Psoas muscle (tissue), 8 donors: ENCODE measurements around the gene CBR3. TPM values are rescaled to one million over a fixed set of nuclear protein-coding genes. Genes with fewer than 3 reads are reported as not detected.

ENCODE experiments used
- ATAC-seq, 4 donors: fragments of 200-7000 bp; cut with Tn5 transposase; one replicate each; pipeline ENCODE4 v1.9.1; 2020; ENCODE audit warnings: moderate library complexity in 3 of 4, mild to moderate bottlenecking in 2 of 4
- DNase-seq, 2 donors: peaks; one replicate each; pipeline ENCODE4 v3.0.0-alpha.2; 2020
- H3K27ac ChIP-seq: fragments of 200-600 bp; one replicate; pipeline ENCODE4 v1.8.0; 2022
- H3K27me3 ChIP-seq, 3 donors: fragments of 200-600 bp in 1 of 3; one replicate each; pipeline versions ENCODE4 v1.6.1 to v1.8.0; 2013 to 2022; ENCODE audit warnings: low read length in 2 of 3, mild to moderate bottlenecking in 2 of 3, moderate library complexity in 1 of 3; ENCODE audit not compliant: insufficient read depth in 3 of 3
- H3K36me3 ChIP-seq, 2 donors: fragments of 200-600 bp in 1 of 2; one replicate each; pipeline versions ENCODE4 v1.6.1 to v1.8.0; 2013 to 2022; ENCODE audit warnings: low read depth in 1 of 2, mild to moderate bottlenecking in 1 of 2, moderate library complexity in 1 of 2; ENCODE audit not compliant: insufficient read depth in 1 of 2
- H3K4me1 ChIP-seq: fragments of 200-600 bp; one replicate; pipeline ENCODE4 v1.8.0; 2022
- H3K4me3 ChIP-seq: fragments of 200-600 bp; one replicate; pipeline ENCODE4 v1.8.0; 2022; ENCODE audit warnings: mild to moderate bottlenecking
- H3K9me3 ChIP-seq: fragments of 200-600 bp; one replicate; pipeline ENCODE4 v1.8.0; 2022
- whole genome bisulfite sequencing, 3 donors: extraction: QIAGEN DNeasy Blood & Tissue Kit; methylation state at CpG; one replicate each; pipeline versions ENCODE4 v1.1.6 to v1.1.7; 2013; 5-methylcytosine and 5-hydroxymethylcytosine counted together
- intact Hi-C, 2 donors: fragments of 100-400 bp; cut with DNase I; formaldehyde crosslinking; loops; one replicate each; pipeline versions ENCODE4 v1.11.0 to v1.14.2; 2022
- polyA plus RNA-seq, 3 donors: library from polyadenylated mRNA; stranded (reverse); fragments of 200-250 nt; gene quantifications; one replicate each; pipeline ENCODE4 v1.2.3, GENCODE V29; 2013
- total RNA-seq, 4 donors: library from RNA; stranded (reverse); fragmentation: NEBNext Ultra II Directional in 2 of 4; extraction: Animal tissue kit (Norgen Biotek cat#: 25700) in 2 of 4; gene quantifications; one replicate each; pipeline versions ENCODE4 v1.2.1 to v1.2.4, GENCODE V29; 2021 to 2023
- TF ChIP-seq, protein P1 (sequence below): fragments of 200-600 bp; IDR thresholded peaks from one replicate; pipeline ENCODE4 v1.8.0; 2022; ENCODE audit warnings: antibody characterized with exemption
- donor health status: healthy with polysubstance abuse.
- donor health status: DM: no; HTN: no; CAD: no; lungs with moderate emphysema.
- donor health status: Bipolar disorder and iron deficiency.
- donor health status: healthy.
- donor health status: DM: yes; HTN: yes; CAD: no.
- donor health status: DM: no; HTN: no; CAD: no.
- donor health status: DM: no; HTN: no; CAD: no.
- donor health status: DM: yes; HTN: yes; CAD: no.

CBR3 gene
- total and polyA plus RNA-seq, 7 donors: 0.64 to 1.9 (median 1.4) TPM

DNA sequence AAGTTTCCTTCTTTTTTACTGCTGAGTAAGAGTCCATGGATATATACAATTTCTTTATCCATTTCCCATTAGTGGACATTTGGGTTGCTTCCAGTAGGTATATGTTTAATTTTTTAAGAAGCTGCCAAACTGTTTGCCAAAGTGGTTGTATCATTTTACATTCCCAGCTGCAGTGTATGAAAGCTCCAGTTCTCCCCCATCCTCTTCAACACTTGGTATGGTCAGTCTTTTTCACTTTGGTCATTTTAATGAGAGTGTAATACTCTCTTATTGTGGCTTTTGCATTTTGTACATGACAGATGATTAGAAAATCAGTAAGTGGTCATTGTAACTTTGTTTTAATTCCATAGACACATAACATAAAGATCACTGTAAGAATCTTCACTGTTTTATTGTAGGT is 44.3 kb downstream of the CBR3 start:
- Histone ChIP-seq H3K27me3 (no peaks in the 10 kb centered on the region), H3K4me1 (no peaks in the 10 kb centered on the region), H3K9me3 (peaks cover 3% of the 10 kb centered on the region), H3K27ac (no peak overlapping the region), H3K4me3 (no peak overlapping the region), H3K36me3 (no peaks in the 10 kb centered on the region)
- no peak for ATAC-seq
- DNase-seq: no peak
- TF ChIP-seq, protein P1, sequence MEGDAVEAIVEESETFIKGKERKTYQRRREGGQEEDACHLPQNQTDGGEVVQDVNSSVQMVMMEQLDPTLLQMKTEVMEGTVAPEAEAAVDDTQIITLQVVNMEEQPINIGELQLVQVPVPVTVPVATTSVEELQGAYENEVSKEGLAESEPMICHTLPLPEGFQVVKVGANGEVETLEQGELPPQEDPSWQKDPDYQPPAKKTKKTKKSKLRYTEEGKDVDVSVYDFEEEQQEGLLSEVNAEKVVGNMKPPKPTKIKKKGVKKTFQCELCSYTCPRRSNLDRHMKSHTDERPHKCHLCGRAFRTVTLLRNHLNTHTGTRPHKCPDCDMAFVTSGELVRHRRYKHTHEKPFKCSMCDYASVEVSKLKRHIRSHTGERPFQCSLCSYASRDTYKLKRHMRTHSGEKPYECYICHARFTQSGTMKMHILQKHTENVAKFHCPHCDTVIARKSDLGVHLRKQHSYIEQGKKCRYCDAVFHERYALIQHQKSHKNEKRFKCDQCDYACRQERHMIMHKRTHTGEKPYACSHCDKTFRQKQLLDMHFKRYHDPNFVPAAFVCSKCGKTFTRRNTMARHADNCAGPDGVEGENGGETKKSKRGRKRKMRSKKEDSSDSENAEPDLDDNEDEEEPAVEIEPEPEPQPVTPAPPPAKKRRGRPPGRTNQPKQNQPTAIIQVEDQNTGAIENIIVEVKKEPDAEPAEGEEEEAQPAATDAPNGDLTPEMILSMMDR: no peak
- intact Hi-C loops: no loop called here

DNA sequence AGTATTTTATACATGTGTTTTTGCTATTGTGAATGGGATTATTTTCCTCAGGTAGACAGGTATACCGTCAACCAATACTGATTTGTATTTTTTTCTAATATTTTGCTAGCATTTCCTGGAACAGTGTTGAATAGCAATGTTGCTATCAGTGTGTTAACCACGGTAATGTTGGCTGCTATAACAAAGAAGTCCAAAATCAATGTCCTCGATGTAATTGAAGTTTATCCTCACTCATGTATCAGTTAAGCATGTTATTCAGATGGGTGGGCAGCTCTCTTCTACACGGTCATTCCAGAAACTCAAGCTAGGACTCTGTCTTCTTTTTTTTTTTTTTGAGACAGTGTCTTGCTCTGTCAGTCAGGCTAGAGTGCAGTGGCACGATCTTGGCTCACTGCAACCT is 46.1 kb downstream of the CBR3 start:
- peaks cover 3% of the 10 kb centered on the region for H3K9me3 ChIP-seq
- 95 to 99% (median 95%) methylated on average over 5 of the region's 5 CpGs for WGBS, 3 donors
- TF ChIP-seq, protein P1: no peak
- no peak overlapping the region for H3K27ac ChIP-seq
- intact Hi-C loops: no loop called here
- H3K4me3 ChIP-seq: no peak overlapping the region
- no peak for DNase-seq
- no peaks in the 10 kb centered on the region for H3K27me3 ChIP-seq
- ATAC-seq: no peak
- no peaks in the 10 kb centered on the region for H3K4me1 ChIP-seq
- H3K36me3 ChIP-seq: peaks cover 0 to 3% of the 10 kb centered on the region in 2 donors

DNA sequence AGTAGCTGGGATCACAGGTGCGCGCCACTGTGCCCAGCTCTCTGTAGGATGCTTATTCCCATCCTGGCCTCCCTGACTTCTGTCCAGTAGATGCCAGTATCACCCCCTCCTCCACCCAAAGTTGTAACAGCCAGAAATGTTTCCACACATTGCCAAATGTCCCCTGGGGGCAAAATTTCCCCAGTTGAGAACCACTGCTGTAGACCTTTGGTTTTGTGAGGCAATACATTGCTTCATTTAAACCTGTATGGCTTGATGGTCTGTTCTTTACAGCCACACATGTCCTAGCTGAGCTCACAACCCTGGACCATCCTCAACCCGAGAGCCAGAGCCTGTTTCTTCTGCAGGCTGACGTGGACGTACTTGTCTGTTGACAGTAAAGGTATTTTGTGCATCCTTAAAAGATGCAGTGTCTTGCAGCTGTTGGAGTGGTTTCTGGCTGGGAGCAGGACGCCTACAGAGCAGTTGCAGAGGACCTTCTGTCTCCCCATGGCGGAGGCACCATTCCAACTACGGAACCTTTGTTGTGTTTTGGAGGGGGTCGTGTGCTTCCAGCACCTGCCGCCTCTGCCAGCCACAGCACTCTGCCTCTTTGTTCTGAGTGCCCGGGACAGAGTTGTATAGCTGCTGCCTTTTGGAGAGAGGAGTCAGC is 48.4 kb downstream of the CBR3 start:
- TF ChIP-seq, protein P1: no peak

DNA sequence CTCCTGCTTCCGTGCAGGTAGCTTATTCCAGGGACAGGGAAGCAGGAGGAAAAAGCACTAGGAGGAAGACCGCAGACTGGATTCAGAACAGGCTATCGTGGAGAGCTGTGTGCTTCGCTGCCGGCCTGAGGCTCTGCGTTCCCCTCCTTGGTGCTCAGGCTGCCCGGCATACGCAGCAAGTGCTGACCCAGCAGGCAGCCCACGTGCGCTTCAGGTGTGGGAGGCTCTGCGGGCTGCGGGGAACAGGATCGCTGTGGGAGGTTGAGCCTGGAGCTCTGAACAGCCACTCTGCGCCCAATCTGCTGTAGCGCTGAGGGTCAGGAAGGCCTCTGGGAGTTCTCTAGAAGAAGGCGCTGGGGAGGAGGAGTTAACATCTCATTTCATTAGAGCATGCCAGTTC is 49.7 kb downstream of the CBR3 start:
- no peak overlapping the region for H3K4me3 ChIP-seq
- H3K9me3 ChIP-seq: no peaks in the 10 kb centered on the region
- DNase-seq (peak in 1 of 2 donors; percentile 27), ATAC-seq (no peak)
- H3K27ac ChIP-seq: no peak overlapping the region
- 89 to 95% (median 93%) methylated on average over 14 to 16 of the region's 16 CpGs for WGBS, 3 donors
- peaks cover 0 to 3% of the 10 kb centered on the region in 2 donors for H3K36me3 ChIP-seq
- TF ChIP-seq, protein P1: no peak
- no peaks in the 10 kb centered on the region for H3K27me3 ChIP-seq
- H3K4me1 ChIP-seq: peaks cover 18% of the 10 kb centered on the region
- intact Hi-C loops: no loop called here

More for the DNA sequence above, 48.4 kb downstream of the CBR3 start:
- peak in 1 of 2 donors; percentile 14 for DNase-seq
- 72 to 75% (median 73%) methylated on average over 11 of the region's 11 CpGs for WGBS, 3 donors
- intact Hi-C loops: no loop called here
- H3K36me3 ChIP-seq: peaks cover 0 to 3% of the 10 kb centered on the region in 2 donors
- H3K4me1 ChIP-seq: peaks cover 6% of the 10 kb centered on the region
- H3K9me3 ChIP-seq: peaks cover 3% of the 10 kb centered on the region
- no peak overlapping the region for H3K4me3 ChIP-seq
- H3K27ac ChIP-seq: no peak overlapping the region
- H3K27me3 ChIP-seq: no peaks in the 10 kb centered on the region
- no peak for ATAC-seq

DNA sequence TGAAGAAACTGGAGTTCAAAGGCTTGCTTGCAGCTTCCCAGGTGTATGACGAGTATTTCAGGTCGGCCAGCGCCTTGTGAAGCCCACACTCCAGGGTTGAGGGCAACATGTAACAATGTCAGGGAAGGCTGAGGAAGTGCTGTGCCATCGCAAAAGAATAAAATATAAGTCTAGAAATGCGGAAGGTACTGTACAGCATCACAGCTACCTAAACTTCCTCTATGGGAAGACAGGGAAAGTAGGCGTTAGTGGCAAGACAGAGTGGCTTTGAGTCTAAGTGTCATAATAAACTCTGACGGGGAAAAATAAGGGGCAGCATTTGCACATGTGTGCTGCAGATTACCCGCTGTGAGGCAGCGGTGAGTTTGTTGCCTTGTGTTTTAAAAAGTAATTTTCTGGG is 50.6 kb downstream of the CBR3 start:
- 90 to 96% (median 95%) methylated on average over 9 of the region's 9 CpGs for WGBS, 3 donors
- Histone ChIP-seq H3K9me3 (no peaks in the 10 kb centered on the region), H3K4me3 (no peak overlapping the region), H3K4me1 (peaks cover 18% of the 10 kb centered on the region), H3K27me3 (no peaks in the 10 kb centered on the region), H3K27ac (no peak overlapping the region), H3K36me3 (peaks cover 0 to 3% of the 10 kb centered on the region in 2 donors)
- ATAC-seq: no peak
- intact Hi-C loops: no loop called here
- TF ChIP-seq, protein P1: no peak
- peak in 1 of 2 donors; percentile 35 for DNase-seq
